Activated CD4-positive, alpha-beta memory T cell treated with anti-CD3 and anti-CD28 coated beads for 36 hours (primary cell): ENCODE data around the gene OSTN. TPM values are rescaled to one million over a fixed set of nuclear protein-coding genes. Genes with fewer than 3 reads are reported as not detected.
"Not testable (repeated sequence)": the region's sequence is repeated elsewhere in the genome, so short reads cannot be mapped to it uniquely, and the experiment has no call there.

Experiments
- CTCF ChIA-PET: fragments of 350-600 bp; sonication (Branson Sonifier 250); formaldehyde crosslinking; loops from one replicate; lab custom pipeline; 2021; ENCODE audit warnings: antibody characterized with exemption, inconsistent platforms; lab: Charles Lee
- POLR2A ChIA-PET: fragments of 350-600 bp; sonication (Branson Sonifier 250); formaldehyde crosslinking; loops from one replicate; lab custom pipeline; 2021; ENCODE audit warnings: antibody characterized with exemption; lab: Charles Lee
- DNase-seq: peaks from one replicate; pipeline ENCODE4 v3.0.0-alpha.2; 2020
- H3K27ac Mint-ChIP-seq: one replicate; pipeline ENCODE4 v1.8.0; 2021; ENCODE audit warnings: mixed read lengths
- H3K27me3 Mint-ChIP-seq: one replicate; pipeline ENCODE4 v1.8.0; 2021; ENCODE audit warnings: mixed read lengths
- H3K36me3 Mint-ChIP-seq: one replicate; pipeline ENCODE4 v1.8.0; 2021; ENCODE audit warnings: mixed read lengths
- H3K4me1 Mint-ChIP-seq: one replicate; pipeline ENCODE4 v1.8.0; 2021; ENCODE audit warnings: low read depth, mixed read lengths
- H3K4me3 Mint-ChIP-seq: one replicate; pipeline ENCODE4 v1.8.0; 2021; ENCODE audit warnings: mild to moderate bottlenecking, mixed read lengths
- H3K9me3 Mint-ChIP-seq: one replicate; pipeline ENCODE4 v1.8.0; 2021; ENCODE audit warnings: mixed read lengths
- intact Hi-C: fragments of 100-400 bp; cut with micrococcal nuclease; formaldehyde crosslinking; loops from one replicate; pipeline ENCODE4 v1.15.1; 2023
- total RNA-seq, 2 experiments: library from RNA; stranded (reverse); gene quantifications; one replicate each; pipeline ENCODE4 v1.2.3, GENCODE V29; 2021

Gene OSTN
- total RNA-seq, 2 experiments from 2014 or later, result not detected

- no peaks in the 10 kb centered on the region for H3K36me3 Mint-ChIP-seq
- H3K27ac Mint-ChIP-seq, result no peak overlapping the region
- H3K4me3 Mint-ChIP-seq, result no peak overlapping the region
- CTCF ChIA-PET, result no interaction called here
- DNase-seq, result no peak
- no peaks in the 10 kb centered on the region for H3K9me3 Mint-ChIP-seq
- H3K4me1 Mint-ChIP-seq, result no peaks in the 10 kb centered on the region
- POLR2A ChIA-PET, result no interaction called here
- H3K27me3 Mint-ChIP-seq, result no peaks in the 10 kb centered on the region
- intact Hi-C loops, result no loop called here
Observed at GRCh38 chr3:191257286-191257685, 58.2 kb downstream of the OSTN start.

- H3K27ac Mint-ChIP-seq, result no peak overlapping the region
- no peaks in the 10 kb centered on the region for H3K36me3 Mint-ChIP-seq
- no peaks in the 10 kb centered on the region for H3K27me3 Mint-ChIP-seq
- ChIA-PET CTCF (no interaction called here), POLR2A (no interaction called here)
- no peaks in the 10 kb centered on the region for H3K4me1 Mint-ChIP-seq
- H3K4me3 Mint-ChIP-seq, result no peak overlapping the region
- H3K9me3 Mint-ChIP-seq, result no peaks in the 10 kb centered on the region
- DNase-seq, result no peak
- intact Hi-C loops, result no loop called here
Observed at GRCh38 chr3:191259486-191259885, 60.4 kb downstream of the OSTN start.

- H3K36me3 Mint-ChIP-seq, result no peaks in the 10 kb centered on the region
- ChIA-PET POLR2A (no interaction called here), CTCF (no interaction called here)
- no peaks in the 10 kb centered on the region for H3K9me3 Mint-ChIP-seq
- DNase-seq, result no peak
- no peak overlapping the region for H3K4me3 Mint-ChIP-seq
- intact Hi-C loops, result no loop called here
- no peaks in the 10 kb centered on the region for H3K4me1 Mint-ChIP-seq
- H3K27me3 Mint-ChIP-seq, result no peaks in the 10 kb centered on the region
- H3K27ac Mint-ChIP-seq, result no peak overlapping the region
Observed at GRCh38 chr3:191260431-191261303, 61.6 kb downstream of the OSTN start.

- H3K9me3 Mint-ChIP-seq, result no peaks in the 10 kb centered on the region
- no peak overlapping the region for H3K27ac Mint-ChIP-seq
- H3K27me3 Mint-ChIP-seq, result no peaks in the 10 kb centered on the region
- CTCF ChIA-PET, result no interaction called here
- H3K4me3 Mint-ChIP-seq, result no peak overlapping the region
- DNase-seq, result no peak
- intact Hi-C loops, result no loop called here
- no peaks in the 10 kb centered on the region for H3K36me3 Mint-ChIP-seq
- POLR2A ChIA-PET, result no interaction called here
- H3K4me1 Mint-ChIP-seq, result no peaks in the 10 kb centered on the region
Observed at GRCh38 chr3:191261304-191261638, 62.2 kb downstream of the OSTN start.

GRCh38 chr3:191262650-191263049 is 63.6 kb downstream of the OSTN start:
- POLR2A ChIA-PET, result no interaction called here
- intact Hi-C loops, result no loop called here
- Mint-ChIP-seq H3K27me3 (no peaks in the 10 kb centered on the region), H3K36me3 (no peaks in the 10 kb centered on the region), H3K4me3 (no peak overlapping the region), H3K27ac (no peak overlapping the region), H3K9me3 (no peaks in the 10 kb centered on the region), H3K4me1 (no peaks in the 10 kb centered on the region)
- CTCF ChIA-PET, result interaction anchor here (1.0 kb wide), 1 partner anchor 9 kb away, joined by 3 read pairs; no protein-coding TSS in a partner anchor
- no peak for DNase-seq

GRCh38 chr3:191263365-191263764 is 64.3 kb downstream of the OSTN start:
- ChIA-PET CTCF (interaction anchor here (1.0 kb wide), 1 partner anchor 10 kb away, joined by 3 read pairs; no protein-coding TSS in a partner anchor), POLR2A (no interaction called here)
- DNase-seq, result no peak
- Mint-ChIP-seq H3K27me3 (no peaks in the 10 kb centered on the region), H3K36me3 (no peaks in the 10 kb centered on the region), H3K9me3 (no peaks in the 10 kb centered on the region), H3K4me3 (no peak overlapping the region), H3K27ac (no peak overlapping the region), H3K4me1 (no peaks in the 10 kb centered on the region)
- intact Hi-C loops, result no loop called here

- POLR2A ChIA-PET, result no interaction called here
- Mint-ChIP-seq H3K4me1 (no peaks in the 10 kb centered on the region), H3K27me3 (no peaks in the 10 kb centered on the region), H3K27ac (no peak overlapping the region), H3K9me3 (no peaks in the 10 kb centered on the region), H3K4me3 (no peak overlapping the region), H3K36me3 (no peaks in the 10 kb centered on the region)
- intact Hi-C loops, result no loop called here
- CTCF ChIA-PET, result no interaction called here
- DNase-seq, result no peak
Observed at GRCh38 chr3:191263850-191264249, 64.8 kb downstream of the OSTN start.

GRCh38 chr3:191268737-191269136 is 69.7 kb downstream of the OSTN start:
- intact Hi-C loops, result no loop called here
- Mint-ChIP-seq H3K4me1 (no peaks in the 10 kb centered on the region), H3K27ac (no peak overlapping the region), H3K27me3 (no peaks in the 10 kb centered on the region), H3K4me3 (no peak overlapping the region), H3K36me3 (no peaks in the 10 kb centered on the region), H3K9me3 (peaks cover 5% of the 10 kb centered on the region)
- no peak for DNase-seq
- ChIA-PET CTCF (no interaction called here), POLR2A (no interaction called here)

- Mint-ChIP-seq H3K4me3 (no peak overlapping the region), H3K9me3 (peaks cover 5% of the 10 kb centered on the region), H3K4me1 (no peaks in the 10 kb centered on the region), H3K27ac (no peak overlapping the region), H3K27me3 (no peaks in the 10 kb centered on the region), H3K36me3 (no peaks in the 10 kb centered on the region)
- intact Hi-C loops, result no loop called here
- ChIA-PET POLR2A (no interaction called here), CTCF (interaction anchor here (0.6 kb wide), 1 partner anchor 43 kb away, joined by 3 read pairs; no protein-coding TSS in a partner anchor)
- no peak for DNase-seq
Observed at GRCh38 chr3:191269289-191270085, 70.4 kb downstream of the OSTN start.

- intact Hi-C loops, DNase-seq, H3K4me3 Mint-ChIP-seq, CTCF ChIA-PET, H3K4me1 Mint-ChIP-seq, H3K27ac Mint-ChIP-seq, H3K27me3 Mint-ChIP-seq, H3K36me3 Mint-ChIP-seq, POLR2A ChIA-PET, H3K9me3 Mint-ChIP-seq: not testable (repeated sequence)
Observed at GRCh38 chr3:191275244-191275643, 76.2 kb downstream of the OSTN start.

GRCh38 chr3:191275751-191276150 is 76.7 kb downstream of the OSTN start:
- Mint-ChIP-seq H3K36me3 (no peaks in the 10 kb centered on the region), H3K9me3 (peaks cover 5% of the 10 kb centered on the region), H3K27ac (no peak overlapping the region), H3K27me3 (no peaks in the 10 kb centered on the region), H3K4me3 (no peak overlapping the region), H3K4me1 (no peaks in the 10 kb centered on the region)
- CTCF ChIA-PET, result no interaction called here
- intact Hi-C loops, result no loop called here
- POLR2A ChIA-PET, result no interaction called here
- DNase-seq, result no peak

GRCh38 chr3:191280111-191280510 is 81.1 kb downstream of the OSTN start:
- no peak overlapping the region for H3K27ac Mint-ChIP-seq
- no peak overlapping the region for H3K4me3 Mint-ChIP-seq
- intact Hi-C loops, result no loop called here
- no peak for DNase-seq
- ChIA-PET CTCF (no interaction called here), POLR2A (no interaction called here)
- H3K4me1 Mint-ChIP-seq, result no peaks in the 10 kb centered on the region
- no peaks in the 10 kb centered on the region for H3K27me3 Mint-ChIP-seq
- H3K36me3 Mint-ChIP-seq, result no peaks in the 10 kb centered on the region
- peaks cover under 1% of the 10 kb centered on the region for H3K9me3 Mint-ChIP-seq
